ENCODE data around the gene CRELD2.

CRELD2 gene

GRCh38 chr22:49882519-49883293 lies 35.7 kb upstream of the CRELD2 start:
- Histone ChIP-seq H3K27ac (replicated peaks; ENCODE audit: low read length) (no peak overlapping the region), H3K4me2 (ENCODE audit: insufficient read depth, low read length, poor library complexity, severe bottlenecking) (no peak overlapping the region), H3K27me3 (ENCODE audit: control insufficient read depth in 3 of 3, insufficient read depth in 3 of 3, low read depth in 1 of 3, low read length in 3 of 3) (peaks cover 0 to 1% (median 0%) of the 10 kb centered on the region in 3 experiments), H2BK15ac (ENCODE audit: low read length) (no peak overlapping the region), H3K18ac (ENCODE audit: low read length) (no peak overlapping the region), H3K23ac (ENCODE audit: low read depth, low read length, poor library complexity) (no peak overlapping the region), H4K8ac (ENCODE audit: low read depth, low read length) (no peak overlapping the region), H3K4me1 (ENCODE audit: control insufficient read depth in 2 of 2, insufficient read depth in 1 of 2, low read depth in 1 of 2, low read length in 2 of 2) (no peaks in the 10 kb centered on the region), H3K4me3 (ENCODE audit: low read length in 2 of 2) (no peak overlapping the region), H3K4ac (ENCODE audit: low read length) (no peak overlapping the region), H2BK12ac (ENCODE audit: low read length) (no peak overlapping the region), H3K9ac (ENCODE audit: low read depth, low read length, poor library complexity) (no peak overlapping the region), H2AK5ac (ENCODE audit: low read depth, low read length) (no peak overlapping the region), H3K14ac (ENCODE audit: low read length) (no peak overlapping the region), H3K79me1 (ENCODE audit: low read depth, low read length) (peaks cover 27% of the 10 kb centered on the region), H2BK5ac (ENCODE audit: low read length) (no peak overlapping the region), H2BK120ac (ENCODE audit: low read depth, low read length) (no peak overlapping the region), H3K36me3 (replicated peaks in 1 of 2; ENCODE audit: control insufficient read depth in 2 of 2, insufficient read depth in 2 of 2, low read length in 2 of 2) (peaks cover 41 to 71% of the 10 kb centered on the region in 2 donors), H2AFZ (ENCODE audit: low read length) (no peak overlapping the region), H3K9me3 (replicated peaks in 1 of 2; ENCODE audit: control insufficient read depth in 2 of 2, insufficient read depth in 1 of 2, low read depth in 1 of 2, low read length in 2 of 2) (peaks cover 37 to 64% of the 10 kb centered on the region in 2 donors), H4K91ac (ENCODE audit: low read depth, low read length, poor library complexity) (no peak overlapping the region)
- WGBS, 2 donors (ENCODE audit: extremely low coverage in 2 of 2, insufficient read length in 2 of 2, insufficient replicate concordance in 1 of 2): no CpG with 5 or more reads among the region's 21 CpGs
- no peak for DNase-seq (ENCODE audit: low spot score)

GRCh38 chr22:49883294-49883640 lies 35.2 kb upstream of the CRELD2 start:
- no peak overlapping the region for H4K91ac ChIP-seq (ENCODE audit: low read depth, low read length, poor library complexity)
- H3K9me3 ChIP-seq (replicated peaks in 1 of 2; ENCODE audit: control insufficient read depth in 2 of 2, insufficient read depth in 1 of 2, low read depth in 1 of 2, low read length in 2 of 2): peaks cover 35 to 62% of the 10 kb centered on the region in 2 donors

GRCh38 chr22:49884075-49884474 lies 34.4 kb upstream of the CRELD2 start:
- Histone ChIP-seq H2AK5ac (ENCODE audit: low read depth, low read length) (no peak overlapping the region), H3K4me3 (ENCODE audit: low read length in 2 of 2) (peak overlapping the region in 1 of 2 donors; percentile 5), H3K4me2 (ENCODE audit: insufficient read depth, low read length, poor library complexity, severe bottlenecking) (no peak overlapping the region), H4K91ac (ENCODE audit: low read depth, low read length, poor library complexity) (no peak overlapping the region), H3K14ac (ENCODE audit: low read length) (no peak overlapping the region), H3K23ac (ENCODE audit: low read depth, low read length, poor library complexity) (no peak overlapping the region), H3K4ac (ENCODE audit: low read length) (no peak overlapping the region), H3K9ac (ENCODE audit: low read depth, low read length, poor library complexity) (no peak overlapping the region), H3K79me1 (ENCODE audit: low read depth, low read length) (peaks cover 28% of the 10 kb centered on the region), H3K36me3 (replicated peaks in 1 of 2; ENCODE audit: control insufficient read depth in 2 of 2, insufficient read depth in 2 of 2, low read length in 2 of 2) (peaks cover 49 to 76% of the 10 kb centered on the region in 2 donors), H2AFZ (ENCODE audit: low read length) (no peak overlapping the region), H4K8ac (ENCODE audit: low read depth, low read length) (no peak overlapping the region), H2BK120ac (ENCODE audit: low read depth, low read length) (no peak overlapping the region), H2BK5ac (ENCODE audit: low read length) (no peak overlapping the region), H3K9me3 (replicated peaks in 1 of 2; ENCODE audit: control insufficient read depth in 2 of 2, insufficient read depth in 1 of 2, low read depth in 1 of 2, low read length in 2 of 2) (peaks cover 41 to 66% of the 10 kb centered on the region in 2 donors), H2BK15ac (ENCODE audit: low read length) (no peak overlapping the region), H3K18ac (ENCODE audit: low read length) (no peak overlapping the region), H2BK12ac (ENCODE audit: low read length) (no peak overlapping the region), H3K4me1 (ENCODE audit: control insufficient read depth in 2 of 2, insufficient read depth in 1 of 2, low read depth in 1 of 2, low read length in 2 of 2) (no peaks in the 10 kb centered on the region), H3K27me3 (ENCODE audit: control insufficient read depth in 3 of 3, insufficient read depth in 3 of 3, low read depth in 1 of 3, low read length in 3 of 3) (peaks cover 0 to 1% (median 0%) of the 10 kb centered on the region in 3 experiments), H3K27ac (replicated peaks; ENCODE audit: low read length) (no peak overlapping the region)
- DNase-seq (ENCODE audit: low spot score): no peak
- no CpG with 5 or more reads among the region's 20 CpGs for WGBS, 2 donors (ENCODE audit: extremely low coverage in 2 of 2, insufficient read length in 2 of 2, insufficient replicate concordance in 1 of 2)

More at GRCh38 chr22:49883294-49883640, 35.2 kb upstream of the CRELD2 start:
- H2BK15ac ChIP-seq (ENCODE audit: low read length): no peak overlapping the region
- no peak for DNase-seq (ENCODE audit: low spot score)
- H3K4me1 ChIP-seq (ENCODE audit: control insufficient read depth in 2 of 2, insufficient read depth in 1 of 2, low read depth in 1 of 2, low read length in 2 of 2): no peaks in the 10 kb centered on the region
- no peak overlapping the region for H3K4me3 ChIP-seq (ENCODE audit: low read length in 2 of 2)
- no peak overlapping the region for H3K14ac ChIP-seq (ENCODE audit: low read length)
- no peak overlapping the region for H3K4ac ChIP-seq (ENCODE audit: low read length)
- H3K79me1 ChIP-seq (ENCODE audit: low read depth, low read length): peaks cover 26% of the 10 kb centered on the region
- no peak overlapping the region for H3K4me2 ChIP-seq (ENCODE audit: insufficient read depth, low read length, poor library complexity, severe bottlenecking)
- H3K27ac ChIP-seq (replicated peaks; ENCODE audit: low read length): no peak overlapping the region
- H3K23ac ChIP-seq (ENCODE audit: low read depth, low read length, poor library complexity): no peak overlapping the region
- no peak overlapping the region for H2BK120ac ChIP-seq (ENCODE audit: low read depth, low read length)
- no peak overlapping the region for H4K8ac ChIP-seq (ENCODE audit: low read depth, low read length)
- H3K36me3 ChIP-seq (replicated peaks in 1 of 2; ENCODE audit: control insufficient read depth in 2 of 2, insufficient read depth in 2 of 2, low read length in 2 of 2): peaks cover 42 to 71% of the 10 kb centered on the region in 2 donors
- H2BK12ac ChIP-seq (ENCODE audit: low read length): no peak overlapping the region
- WGBS, 2 donors (ENCODE audit: extremely low coverage in 2 of 2, insufficient read length in 2 of 2, insufficient replicate concordance in 1 of 2): no CpG with 5 or more reads among the region's 4 CpGs
- H3K18ac ChIP-seq (ENCODE audit: low read length): no peak overlapping the region
- H2AK5ac ChIP-seq (ENCODE audit: low read depth, low read length): no peak overlapping the region
- H3K27me3 ChIP-seq (ENCODE audit: control insufficient read depth in 3 of 3, insufficient read depth in 3 of 3, low read depth in 1 of 3, low read length in 3 of 3): peaks cover 0 to 1% (median 0%) of the 10 kb centered on the region in 3 experiments
- no peak overlapping the region for H2BK5ac ChIP-seq (ENCODE audit: low read length)
- H3K9ac ChIP-seq (ENCODE audit: low read depth, low read length, poor library complexity): no peak overlapping the region
- H2AFZ ChIP-seq (ENCODE audit: low read length): no peak overlapping the region

GRCh38 chr22:49884503-49885260 lies 33.8 kb upstream of the CRELD2 start:
- no peak overlapping the region for H4K91ac ChIP-seq (ENCODE audit: low read depth, low read length, poor library complexity)

More at GRCh38 chr22:49884503-49885260, 33.8 kb upstream of the CRELD2 start:
- Histone ChIP-seq H3K27me3 (ENCODE audit: control insufficient read depth in 3 of 3, insufficient read depth in 3 of 3, low read depth in 1 of 3, low read length in 3 of 3) (peaks cover 0 to 1% (median 0%) of the 10 kb centered on the region in 3 experiments), H3K23ac (ENCODE audit: low read depth, low read length, poor library complexity) (peak overlapping the region; percentile 17), H3K18ac (ENCODE audit: low read length) (no peak overlapping the region), H3K4me1 (ENCODE audit: control insufficient read depth in 2 of 2, insufficient read depth in 1 of 2, low read depth in 1 of 2, low read length in 2 of 2) (no peaks in the 10 kb centered on the region), H3K79me1 (ENCODE audit: low read depth, low read length) (peaks cover 26% of the 10 kb centered on the region), H3K9me3 (replicated peaks in 1 of 2; ENCODE audit: control insufficient read depth in 2 of 2, insufficient read depth in 1 of 2, low read depth in 1 of 2, low read length in 2 of 2) (peaks cover 47 to 68% of the 10 kb centered on the region in 2 donors), H3K27ac (replicated peaks; ENCODE audit: low read length) (no peak overlapping the region), H2BK5ac (ENCODE audit: low read length) (no peak overlapping the region), H3K14ac (ENCODE audit: low read length) (no peak overlapping the region), H2BK12ac (ENCODE audit: low read length) (no peak overlapping the region), H4K8ac (ENCODE audit: low read depth, low read length) (no peak overlapping the region), H2BK15ac (ENCODE audit: low read length) (no peak overlapping the region), H2BK120ac (ENCODE audit: low read depth, low read length) (no peak overlapping the region), H3K36me3 (replicated peaks in 1 of 2; ENCODE audit: control insufficient read depth in 2 of 2, insufficient read depth in 2 of 2, low read length in 2 of 2) (peaks cover 53 to 82% of the 10 kb centered on the region in 2 donors), H3K9ac (ENCODE audit: low read depth, low read length, poor library complexity) (peak overlapping the region; percentile 12), H2AK5ac (ENCODE audit: low read depth, low read length) (no peak overlapping the region), H2AFZ (ENCODE audit: low read length) (no peak overlapping the region), H3K4me3 (ENCODE audit: low read length in 2 of 2) (peak overlapping the region in 1 of 2 donors; percentile 19), H3K4me2 (ENCODE audit: insufficient read depth, low read length, poor library complexity, severe bottlenecking) (no peak overlapping the region), H3K4ac (ENCODE audit: low read length) (no peak overlapping the region)
- WGBS, 2 donors (ENCODE audit: extremely low coverage in 2 of 2, insufficient read length in 2 of 2, insufficient replicate concordance in 1 of 2): no CpG with 5 or more reads among the region's 31 CpGs
- DNase-seq (ENCODE audit: low spot score): no peak
